Measurements from ENCODE around the gene LRIT1. TPM values are rescaled to one million over a fixed set of nuclear protein-coding genes. Genes with fewer than 3 reads are reported as not detected.

The LRIT1 gene
- total and polyA plus RNA-seq, 2 of the 8 experiments (the other 6 are each of a cell fraction or from before 2014, with no cell fraction given), result 0.03 TPM; not detected in 1

- no peak overlapping the region for H2BK120ac ChIP-seq (replicated peaks; ENCODE audit: low read depth, low read length)
- no peak overlapping the region for H4K8ac ChIP-seq (ENCODE audit: extremely low read depth, insufficient read depth, low read length)
- H3K23ac ChIP-seq (ENCODE audit: insufficient read length), result no peak overlapping the region
- H4K5ac ChIP-seq (ENCODE audit: insufficient read length, low read depth, low read length), result no peak overlapping the region
- H2BK12ac ChIP-seq (ENCODE audit: low read depth, low read length), result no peak overlapping the region
- no peaks in the 10 kb centered on the region for H3K4me1 ChIP-seq (replicated peaks in 1 of 4; ENCODE audit: control insufficient read depth in 3 of 4, insufficient read depth in 4 of 4, low read length in 3 of 4)
- no peak overlapping the region for H2AFZ ChIP-seq (ENCODE audit: low read length)
- no peak overlapping the region for H2BK15ac ChIP-seq (ENCODE audit: low read length)
- no peaks in the 10 kb centered on the region for H4K20me1 ChIP-seq (replicated peaks in 1 of 2; ENCODE audit: control insufficient read depth in 1 of 2, insufficient read depth in 2 of 2, low read length in 2 of 2)
- TF ChIP-seq CREB1 (IDR thresholded peaks at IDR 0.05), result no peak
- no peak for TF ChIP-seq CBX8 (IDR thresholded peaks at IDR 0.05; ENCODE audit: borderline replicate concordance, low read depth, low read length)
- no peak for TF ChIP-seq SIN3A (conservative IDR thresholded peaks at IDR 0.05 in 1 of 2, IDR thresholded peaks at IDR 0.05 in 1 of 2; ENCODE audit: low read depth in 1 of 2, low read length in 2 of 2)
- TF ChIP-seq TAF7 (optimal IDR thresholded peaks at IDR 0.05; ENCODE audit: borderline replicate concordance, low read depth, low read length), result no peak
- FAIRE-seq (no peak), DNase-seq (ENCODE audit: low read depth in 1 of 2, low spot score in 2 of 2) (no peak)
- no peaks in the 10 kb centered on the region for H3K9me3 ChIP-seq (ENCODE audit: insufficient read depth in 2 of 2, low read depth in 1 of 2, low read length in 1 of 2)
- H2BK20ac ChIP-seq (ENCODE audit: low read length), result no peak overlapping the region
- POLR2A ChIA-PET (ENCODE audit: partially characterized antibody), result interaction anchor here (1.1 to 1.6 kb wide), 2 partner anchors 14 to 269 kb away, joined by 4 read pairs; no protein-coding TSS in a partner anchor
- no peak overlapping the region for H2AK5ac ChIP-seq (ENCODE audit: low read depth, low read length)
- H3K23me2 ChIP-seq (ENCODE audit: low read depth, low read length), result no peaks in the 10 kb centered on the region
- 93% methylated on average over 4 of the region's 4 CpGs; no CpG with 5 or more reads in 1 of the 2 experiments for WGBS, 2 experiments (ENCODE audit: extremely low coverage in 1 of 2, insufficient coverage in 1 of 2, insufficient read length in 1 of 2, insufficient replicate concordance in 2 of 2, low coverage in 1 of 2, low lambda C conversion rate in 2 of 2, missing lambda C conversion rate in 1 of 2)
- no peak overlapping the region for H3K56ac ChIP-seq (replicated peaks; ENCODE audit: insufficient read length, low read depth, low read length)
- H3K27me3 ChIP-seq (replicated peaks in 1 of 4; ENCODE audit: control insufficient read depth in 3 of 4, extremely low read depth in 1 of 4, insufficient read depth in 3 of 4, low read length in 3 of 4), result no peaks in the 10 kb centered on the region
- CTCF ChIA-PET (ENCODE audit: partially characterized antibody), result interaction anchor here (0.7 to 15.5 kb wide), 22 partner anchors 8 to 431 kb away, joined by 3 to 558 read pairs (median 4); no protein-coding TSS in a partner anchor
- no peak overlapping the region for H3K4ac ChIP-seq (replicated peaks; ENCODE audit: insufficient read length, low read depth, low read length)
- no peak overlapping the region for H3K14ac ChIP-seq (ENCODE audit: insufficient read length)
- no peak overlapping the region for H3K4me3 ChIP-seq (ENCODE audit: extremely low read depth in 1 of 4, insufficient read depth in 2 of 4, low read depth in 3 of 4, low read length in 4 of 4)
- H3K79me2 ChIP-seq (ENCODE audit: control insufficient read depth in 1 of 2, insufficient read depth in 2 of 2, low read length in 2 of 2), result no peaks in the 10 kb centered on the region
- no peak overlapping the region for H3K9ac ChIP-seq (replicated peaks in 1 of 4; ENCODE audit: extremely low read depth in 1 of 4, low read depth in 3 of 4, low read length in 3 of 4)
- no peaks in the 10 kb centered on the region for H3K79me1 ChIP-seq (ENCODE audit: low read depth, low read length)
- H4K91ac ChIP-seq (replicated peaks; ENCODE audit: insufficient read length, low read length), result no peak overlapping the region
- no peak overlapping the region for H3K18ac ChIP-seq (ENCODE audit: extremely low read depth, low read length)
- no peak overlapping the region for H2BK5ac ChIP-seq (ENCODE audit: low read depth, low read length)
- no peaks in the 10 kb centered on the region for H3K36me3 ChIP-seq (ENCODE audit: control insufficient read depth in 2 of 4, insufficient read depth in 4 of 4, low read length in 3 of 4)
- no peak overlapping the region for H3K4me2 ChIP-seq (ENCODE audit: insufficient read depth in 1 of 2, low read depth in 2 of 2, low read length in 2 of 2)
- no peak overlapping the region for H3K27ac ChIP-seq (ENCODE audit: low read depth, low read length)
Measured at GRCh38 chr10:84265418-84265817, 24.1 kb upstream of the LRIT1 start.
